K562 (cell line): ENCODE data around the gene MGP. TPM values are rescaled to one million over a fixed set of nuclear protein-coding genes. Genes with fewer than 3 reads are reported as not detected.

Experiments used
- ATAC-seq: fragments of 200-7000 bp; cut with Tn5 transposase; 3 replicates; pipeline ENCODE4 v1.9.1; 2020; ENCODE audit warnings: moderate library complexity
- BruUV-seq: library from RNA; stranded (reverse); fragments of 400-500 nt; replicated peaks from 2 replicates; lab custom pipeline; 2021; lab: Mats Ljungman, UMichigan
- CTCF ChIA-PET: fragments of 300-600 bp; formaldehyde crosslinking; extraction: SDS; loops from one replicate; lab custom pipeline; 2021; ENCODE audit warnings: low intra/inter-chr PET ratio; lab: Yijun Ruan, JAX
- POLR2A ChIA-PET: fragments of 300-600, 350-650 bp; sonication (Branson Sonifier 250); formaldehyde crosslinking; extraction: SDS; loops from one replicate; lab custom pipeline; 2021; ENCODE audit warnings: antibody characterized with exemption, inconsistent platforms; lab: Yijun Ruan, JAX
- DNase-seq, 4 experiments: peaks; one replicate each; pipeline versions ENCODE4 v3.0.0 to v3.0.0-alpha.2; 2011 to 2018; ENCODE audit warnings: low spot score in 3 of 4, mixed read lengths in 3 of 4; ENCODE audit errors: extremely low read depth in 1 of 4
- FAIRE-seq: peaks from 2 replicates; lab custom pipeline; 2011; peaks lifted over from hg19 to GRCh38; lab: Jason Lieb, UNC
- H2AFZ ChIP-seq: 2 replicates; pipeline ENCODE4 v1.6.0; 2011; ENCODE audit warnings: low read depth, low read length, control low read depth, inconsistent platforms
- H3K27ac ChIP-seq: fragments of 200-600 bp; 3 replicates; pipeline ENCODE4 v1.8.0; 2011; ENCODE audit warnings: low read depth, mild to moderate bottlenecking, control low read depth, inconsistent platforms, low read length, moderate library complexity, mixed read lengths; ENCODE audit errors: extremely low read depth
- H3K27me3 ChIP-seq, 2 experiments: fragments of 300-600 bp in 1 of 2; 2 replicates in 1 of 2; 3 replicates in 1 of 2; pipeline versions ENCODE4 v1.6.0 to v1.8.0; 2011; ENCODE audit warnings: inconsistent platforms in 2 of 2, low read length in 2 of 2, mild to moderate bottlenecking in 1 of 2, mixed read lengths in 1 of 2, moderate library complexity in 1 of 2; ENCODE audit not compliant: control insufficient read depth in 2 of 2, insufficient read depth in 2 of 2
- H3K36me3 ChIP-seq: fragments of 300-600 bp; 3 replicates; pipeline ENCODE4 v1.8.0; 2011; ENCODE audit warnings: mild to moderate bottlenecking, low read length, inconsistent platforms; ENCODE audit not compliant: control insufficient read depth, insufficient read depth
- H3K4me1 ChIP-seq, 2 experiments: fragments of 200-600 bp in 1 of 2; replicated peaks in 1 of 2; 2 replicates in 1 of 2; 3 replicates in 1 of 2; pipeline versions ENCODE4 v1.5.1 to v1.8.0; 2011; ENCODE audit warnings: inconsistent platforms in 2 of 2, low read length in 2 of 2, mild to moderate bottlenecking in 1 of 2, mixed read lengths in 1 of 2, moderate library complexity in 1 of 2; ENCODE audit not compliant: control insufficient read depth in 2 of 2, insufficient read depth in 2 of 2
- H3K4me2 ChIP-seq: 2 replicates; pipeline ENCODE4 v1.6.1; 2011; ENCODE audit warnings: low read length, control low read depth, inconsistent platforms, mixed read lengths; ENCODE audit not compliant: insufficient read depth
- H3K4me3 ChIP-seq: fragments of 200-600 bp; sonication (generic), shearing (Covaris generic); 2 replicates; pipeline ENCODE4 v1.5.1; 2016; ENCODE audit warnings: control low read depth, inconsistent platforms
- H3K79me2 ChIP-seq: fragments of 200-600 bp; 3 replicates; pipeline ENCODE4 v1.8.0; 2011; ENCODE audit warnings: low read length, inconsistent platforms; ENCODE audit not compliant: control insufficient read depth, insufficient read depth
- H3K9ac ChIP-seq, 2 experiments: 2 replicates each; pipeline versions ENCODE4 v1.6.0 to v1.6.1; 2011; ENCODE audit warnings: low read depth in 2 of 2, low read length in 2 of 2, control low read depth in 1 of 2, inconsistent platforms in 1 of 2, mild to moderate bottlenecking in 1 of 2, mixed read lengths in 1 of 2; ENCODE audit not compliant: insufficient read depth in 1 of 2
- H3K9me1 ChIP-seq: one replicate; pipeline ENCODE4 v1.6.0; 2011; ENCODE audit warnings: inconsistent platforms, mild to moderate bottlenecking, low read length, moderate library complexity; ENCODE audit not compliant: control insufficient read depth, insufficient read depth
- H3K9me3 ChIP-seq: replicated peaks from 2 replicates; pipeline ENCODE4 v1.5.1; 2011; ENCODE audit warnings: low read depth, low read length, inconsistent platforms; ENCODE audit not compliant: control insufficient read depth, insufficient read depth
- H4K20me1 ChIP-seq: replicated peaks from 2 replicates; pipeline ENCODE4 v1.6.1; 2011; ENCODE audit warnings: low read length, inconsistent platforms, mixed read lengths; ENCODE audit not compliant: control insufficient read depth, insufficient read depth
- CBFA2T3 ChIP-seq: fragments of 450-650 bp; IDR thresholded peaks from 2 replicates; pipeline ENCODE4 v1.6.1; 2017
- CTBP1 ChIP-seq: fragments of 450-650 bp; IDR thresholded peaks from 2 replicates; pipeline ENCODE4 v1.6.1; 2016; ENCODE audit warnings: borderline replicate concordance
- ETS2 ChIP-seq: IDR thresholded peaks from 2 replicates; pipeline ENCODE4 v1.6.1; 2016; ENCODE audit warnings: borderline replicate concordance, missing genetic modification characterization, mild to moderate bottlenecking, moderate library complexity, missing compliant biosample characterization; ENCODE audit not compliant: poor library complexity, severe bottlenecking
- EWSR1 ChIP-seq: fragments of 450-650 bp; IDR thresholded peaks from 2 replicates; pipeline ENCODE4 v1.6.1; 2018; ENCODE audit warnings: borderline replicate concordance, mild to moderate bottlenecking, low read depth, moderate library complexity; ENCODE audit not compliant: partially characterized antibody
- MCM5 ChIP-seq: fragments of 450-650 bp; IDR thresholded peaks from 2 replicates; pipeline ENCODE4 v1.6.1; 2016; ENCODE audit warnings: low read depth
- NR4A1 ChIP-seq, 2 experiments: fragments of 250-450 bp in 1 of 2; fragments of 450-650 bp in 1 of 2; sonication (Bioruptor Pico) in 1 of 2; IDR thresholded peaks; 2 replicates each; pipeline versions ENCODE4 v1.4.0 to v1.6.1; 2016 to 2020; ENCODE audit warnings: mild to moderate bottlenecking in 2 of 2, missing compliant biosample characterization in 1 of 2, missing genetic modification characterization in 1 of 2, moderate library complexity in 1 of 2
- ZBTB9 ChIP-seq: fragments of 450-650 bp; formaldehyde crosslinking; IDR thresholded peaks from 2 replicates; pipeline ENCODE4 v1.4.0; 2020; ENCODE audit warnings: mild to moderate bottlenecking, moderate library complexity
- ZNF655 ChIP-seq: fragments of 250-450 bp; sonication (Bioruptor Pico); IDR thresholded peaks from 2 replicates; pipeline ENCODE4 v1.5.0; 2021
- WGBS: fragments of 100-300 bp; shearing (Covaris generic); methylation state at CpG from one replicate; pipeline ENCODE4 v1.1.6; 2016; ENCODE audit warnings: low coverage, mixed read lengths; ENCODE audit not compliant: insufficient coverage; ENCODE audit errors: missing lambda C conversion rate; 5-methylcytosine and 5-hydroxymethylcytosine counted together
- in situ Hi-C: fragments of 300-500 bp; cut with MboI; formaldehyde crosslinking; loops from 4 replicates; pipeline ENCODE4 v1.15.0; 2018; ENCODE audit warnings: inconsistent platforms, mixed read lengths
- intact Hi-C: fragments of 100-400 bp; cut with micrococcal nuclease; formaldehyde crosslinking; loops from 2 replicates; pipeline ENCODE4 v1.14.2; 2022
- polyA plus RNA-seq, 8 experiments: library from polyadenylated mRNA; depleted of rRNA in 4 of 8; stranded (reverse) in 5 of 8; unstranded in 3 of 8; fragments of >200 nt; fragmentation: Nextera tagmentation in 2 of 8; fragmentation: Illumina TruSeq in 1 of 8; extraction: Ambion mirVana in 2 of 8; extraction: Trizol in 1 of 8; gene quantifications; 2 replicates each; pipeline versions ENCODE4 v1.2.1 to v1.2.3, GENCODE V29; 2011 to 2014; ENCODE audit warnings: inconsistent platforms in 1 of 8, missing spikeins in 1 of 8
- total RNA-seq, 7 experiments: library from RNA; depleted of rRNA in 6 of 7; stranded (reverse); fragments of >200 nt in 6 of 7; fragmentation: Illumina TruSeq in 2 of 7; extraction: Trizol in 2 of 7; gene quantifications; 2 replicates each; pipeline versions ENCODE4 v1.2.1 to v1.2.3, GENCODE V29; 2011 to 2021; ENCODE audit warnings: low replicate concordance in 1 of 7

MGP gene
- total and polyA plus RNA-seq, 9 of the 15 experiments (the other 6 are each of a cell fraction or from before 2014, with no cell fraction given), result 1.2 TPM; not detected in 8

DNA sequence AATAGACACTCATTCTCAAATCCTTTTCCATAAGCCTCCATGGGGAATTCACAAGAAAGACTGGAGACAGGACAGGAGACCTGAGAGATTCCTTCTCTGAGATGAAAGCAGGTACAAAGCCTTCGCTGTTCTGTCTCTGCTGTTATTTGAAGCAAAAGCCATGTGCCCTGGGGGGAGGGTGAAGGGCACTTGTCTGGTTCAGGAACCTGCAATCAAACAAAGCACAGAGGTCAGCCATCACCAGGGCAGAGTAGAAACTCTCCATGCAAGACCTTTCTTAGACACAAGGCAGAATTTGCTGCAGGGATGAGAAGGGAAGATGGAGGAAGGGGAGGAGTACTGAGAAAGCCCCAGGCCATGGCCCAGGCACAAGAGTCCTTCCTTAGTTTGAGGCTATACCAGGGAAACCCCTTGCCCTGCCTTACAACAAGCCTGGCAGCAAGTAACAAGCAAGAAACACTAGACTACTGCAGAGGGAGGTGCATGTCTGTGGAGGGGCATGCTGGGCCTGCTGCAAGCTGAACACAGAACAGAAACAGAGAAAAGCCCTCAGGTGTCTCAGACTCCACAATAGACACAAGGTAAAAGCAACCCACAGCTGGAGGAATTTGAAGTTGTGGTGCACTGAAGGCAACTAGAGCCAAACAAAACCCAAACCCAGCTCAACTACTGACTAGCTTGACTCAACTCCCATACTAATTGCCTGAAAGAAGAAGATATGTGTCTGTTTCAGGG is 34.6 kb downstream of the MGP start:
- no peaks in the 10 kb centered on the region for H3K27me3 ChIP-seq
- in situ Hi-C loops (no loop called here), intact Hi-C loops (no loop called here)
- H4K20me1 ChIP-seq, result no peaks in the 10 kb centered on the region
- ChIA-PET CTCF (no interaction called here), POLR2A (no interaction called here)
- H3K9me1 ChIP-seq, result no peaks in the 10 kb centered on the region
- H2AFZ ChIP-seq, result no peak overlapping the region
- ATAC-seq (no peak), FAIRE-seq (no peak), DNase-seq (no peak)
- no peaks in the 10 kb centered on the region for H3K79me2 ChIP-seq
- no peak overlapping the region for H3K9ac ChIP-seq
- no peak overlapping the region for H3K27ac ChIP-seq
- H3K4me1 ChIP-seq, result no peaks in the 10 kb centered on the region
- H3K9me3 ChIP-seq, result no peaks in the 10 kb centered on the region
- no peak overlapping the region for H3K4me3 ChIP-seq
- no TSS peak for BruUV-seq
- 0% methylated on average over 1 of the region's 1 CpG for WGBS
- H3K4me2 ChIP-seq, result no peak overlapping the region
- H3K36me3 ChIP-seq, result no peaks in the 10 kb centered on the region
- no peak for TF ChIP-seq NR4A1 (CRISPR knock-in tag; IDR thresholded peaks at IDR 0.05)
- TF ChIP-seq NR4A1 (tag; IDR thresholded peaks at IDR 0.05), result no peak
- no peak for TF ChIP-seq ZBTB9 (CRISPR knock-in tag)
- no peak for TF ChIP-seq EWSR1
- no peak for TF ChIP-seq CTBP1
- TF ChIP-seq CBFA2T3, result no peak
- TF ChIP-seq ETS2 (tag), result no peak
- TF ChIP-seq ZNF655 (CRISPR knock-in tag), result no peak
- no peak for TF ChIP-seq MCM5
